Mucosa of descending colon (tissue), 3 donors: ENCODE measurements around the gene ATG16L1. TPM values are rescaled to one million over a fixed set of nuclear protein-coding genes. Genes with fewer than 3 reads are reported as not detected.

Experiments
- ATAC-seq: fragments of 200-7000 bp; cut with Tn5 transposase; one replicate; pipeline ENCODE4 v1.9.1; 2020; ENCODE audit warnings: mild to moderate bottlenecking, moderate library complexity
- DNase-seq, 3 donors: peaks; one replicate each; pipeline ENCODE4 v3.0.0-alpha.2; 2020
- H3K36me3 ChIP-seq: fragments of 200-600 bp; one replicate; pipeline ENCODE4 v1.8.0; 2021; ENCODE audit warnings: low read depth, mild to moderate bottlenecking
- H3K4me1 ChIP-seq: fragments of 200-600 bp; one replicate; pipeline ENCODE4 v1.8.0; 2021; ENCODE audit warnings: low read depth, mild to moderate bottlenecking
- H3K4me3 ChIP-seq: fragments of 200-600 bp; one replicate; pipeline ENCODE4 v1.8.0; 2021; ENCODE audit warnings: mild to moderate bottlenecking
- H3K9me3 ChIP-seq: fragments of 200-600 bp; one replicate; pipeline ENCODE4 v1.8.0; 2021; ENCODE audit warnings: mild to moderate bottlenecking
- intact Hi-C, 2 donors: fragments of 100-400 bp; cut with DNase I in 1 of 2; cut with micrococcal nuclease in 1 of 2; formaldehyde crosslinking; loops; one replicate each; pipeline versions ENCODE4 v1.11.0 to v1.11.1; 2022; cut with DNase I, micrococcal nuclease
- total RNA-seq, 3 donors: library from RNA; stranded (reverse); fragmentation: NEBNext Ultra II Directional in 2 of 3; extraction: Animal tissue kit (Norgen Biotek cat#: 25700) in 2 of 3; gene quantifications; one replicate each; pipeline versions ENCODE4 v1.2.1 to v1.2.4, GENCODE V29; 2021 to 2023
- TF ChIP-seq, protein P1 (sequence below): fragments of 200-600 bp; IDR thresholded peaks from one replicate; pipeline ENCODE4 v1.8.0; 2022; ENCODE audit warnings: antibody characterized with exemption, mild to moderate bottlenecking
- donor health status: DM: no; HTN: no; CAD: no; lungs with moderate emphysema.
- donor health status: DM: no; HTN: no; CAD: no.
- donor health status: DM: no; HTN: yes; CAD: no.

The ATG16L1 gene
- total RNA-seq, 3 donors from 2014 or later = 29.5 to 42.9 (median 36.0) TPM

DNA sequence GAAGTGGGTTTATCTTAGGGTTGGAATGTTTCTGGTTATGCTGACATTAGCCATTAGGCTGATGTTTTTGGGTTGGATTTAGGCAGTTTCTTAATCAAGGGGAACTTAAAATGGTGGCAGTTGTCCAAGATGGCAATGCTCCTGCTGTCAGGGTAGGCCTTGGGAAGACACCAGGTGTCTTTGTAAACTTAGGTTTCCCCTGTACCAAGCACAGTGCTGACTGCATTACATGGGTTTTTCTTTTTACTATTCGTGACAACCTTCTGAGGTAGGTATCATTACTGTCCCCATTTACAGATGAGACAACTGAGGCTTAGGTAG, 528 bp upstream of the ATG16L1 start:
- intact Hi-C loops = no loop called here
- no peak for ATAC-seq
- Histone ChIP-seq H3K4me3 (no peak overlapping the region), H3K36me3 (no peaks in the 10 kb centered on the region), H3K9me3 (no peaks in the 10 kb centered on the region), H3K4me1 (peaks cover 17% of the 10 kb centered on the region)
- no peak for DNase-seq
- TF ChIP-seq, protein P1, sequence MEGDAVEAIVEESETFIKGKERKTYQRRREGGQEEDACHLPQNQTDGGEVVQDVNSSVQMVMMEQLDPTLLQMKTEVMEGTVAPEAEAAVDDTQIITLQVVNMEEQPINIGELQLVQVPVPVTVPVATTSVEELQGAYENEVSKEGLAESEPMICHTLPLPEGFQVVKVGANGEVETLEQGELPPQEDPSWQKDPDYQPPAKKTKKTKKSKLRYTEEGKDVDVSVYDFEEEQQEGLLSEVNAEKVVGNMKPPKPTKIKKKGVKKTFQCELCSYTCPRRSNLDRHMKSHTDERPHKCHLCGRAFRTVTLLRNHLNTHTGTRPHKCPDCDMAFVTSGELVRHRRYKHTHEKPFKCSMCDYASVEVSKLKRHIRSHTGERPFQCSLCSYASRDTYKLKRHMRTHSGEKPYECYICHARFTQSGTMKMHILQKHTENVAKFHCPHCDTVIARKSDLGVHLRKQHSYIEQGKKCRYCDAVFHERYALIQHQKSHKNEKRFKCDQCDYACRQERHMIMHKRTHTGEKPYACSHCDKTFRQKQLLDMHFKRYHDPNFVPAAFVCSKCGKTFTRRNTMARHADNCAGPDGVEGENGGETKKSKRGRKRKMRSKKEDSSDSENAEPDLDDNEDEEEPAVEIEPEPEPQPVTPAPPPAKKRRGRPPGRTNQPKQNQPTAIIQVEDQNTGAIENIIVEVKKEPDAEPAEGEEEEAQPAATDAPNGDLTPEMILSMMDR = no peak

DNA sequence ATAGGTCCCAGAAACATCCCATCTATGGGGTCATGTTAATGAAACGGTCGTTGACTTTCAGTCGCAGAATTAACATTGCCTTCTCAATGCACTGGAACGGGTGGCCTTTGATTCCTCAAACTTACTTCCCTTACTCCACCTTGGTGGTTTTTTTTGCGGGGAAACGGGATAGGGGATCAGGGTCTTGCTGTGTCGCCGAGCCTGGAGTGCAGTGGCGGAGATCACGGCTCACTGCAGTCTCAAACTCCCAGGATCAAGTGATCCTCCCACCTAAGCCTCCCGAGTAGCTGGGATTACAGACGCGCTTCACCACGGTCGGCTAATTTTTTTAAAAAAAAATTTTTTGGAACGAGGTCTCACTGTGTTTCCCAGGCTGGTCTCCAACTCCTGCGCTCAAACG, 754 bp downstream of the ATG16L1 start:
- H3K36me3 ChIP-seq = no peaks in the 10 kb centered on the region
- H3K9me3 ChIP-seq = no peaks in the 10 kb centered on the region
- ATAC-seq (no peak), DNase-seq (no peak)
- H3K4me1 ChIP-seq = peaks cover 17% of the 10 kb centered on the region
- intact Hi-C loops = no loop called here
- H3K4me3 ChIP-seq = peak overlapping the region; percentile 92
- TF ChIP-seq, protein P1 = no peak

DNA sequence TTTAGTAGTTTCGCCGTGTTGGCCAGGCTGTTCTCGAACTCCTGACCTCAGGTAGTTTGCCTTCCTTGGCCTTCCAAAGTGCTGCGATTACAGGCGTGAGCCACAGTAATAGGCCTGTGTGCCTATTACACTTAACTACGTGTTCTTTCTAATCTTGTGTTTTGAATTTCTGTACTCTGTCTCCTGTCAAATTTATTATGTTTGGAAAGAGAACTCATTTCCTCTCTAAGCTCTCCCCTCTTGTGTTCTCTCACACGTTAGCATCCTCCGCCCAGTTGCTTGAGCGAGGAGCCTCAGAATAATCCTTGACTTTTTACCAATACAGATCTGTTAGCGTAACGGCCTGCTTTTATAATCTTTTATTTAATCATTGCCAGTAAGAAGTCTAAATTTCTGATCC, 3.7 kb downstream of the ATG16L1 start:
- intact Hi-C loops = no loop called here
- DNase-seq (no peak), ATAC-seq (no peak)
- Histone ChIP-seq H3K36me3 (no peaks in the 10 kb centered on the region), H3K4me1 (peaks cover 17% of the 10 kb centered on the region), H3K4me3 (no peak overlapping the region), H3K9me3 (no peaks in the 10 kb centered on the region)
- TF ChIP-seq, protein P1 = no peak

DNA sequence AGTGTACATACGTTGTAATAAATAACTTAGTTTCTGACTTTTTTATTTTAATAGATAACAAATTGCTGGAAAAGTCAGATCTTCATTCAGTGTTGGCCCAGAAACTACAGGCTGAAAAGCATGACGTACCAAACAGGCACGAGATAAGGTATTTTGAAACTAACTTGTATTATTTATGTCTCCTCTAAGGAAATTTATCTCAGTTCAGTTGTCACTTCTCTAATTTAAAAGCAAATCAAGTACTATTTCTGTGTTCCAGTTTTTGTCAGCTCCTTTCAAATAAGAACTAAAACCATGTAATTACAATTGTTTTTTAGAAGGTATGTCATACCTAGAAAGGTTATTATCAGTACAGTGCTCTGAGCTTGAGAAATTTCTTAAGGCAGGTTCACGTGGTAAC, 4.6 kb downstream of the ATG16L1 start:
- Histone ChIP-seq H3K36me3 (no peaks in the 10 kb centered on the region), H3K4me3 (no peak overlapping the region), H3K4me1 (peaks cover 17% of the 10 kb centered on the region), H3K9me3 (no peaks in the 10 kb centered on the region)
- ATAC-seq (no peak), DNase-seq (no peak)
- intact Hi-C loops = no loop called here
- TF ChIP-seq, protein P1 = no peak

DNA sequence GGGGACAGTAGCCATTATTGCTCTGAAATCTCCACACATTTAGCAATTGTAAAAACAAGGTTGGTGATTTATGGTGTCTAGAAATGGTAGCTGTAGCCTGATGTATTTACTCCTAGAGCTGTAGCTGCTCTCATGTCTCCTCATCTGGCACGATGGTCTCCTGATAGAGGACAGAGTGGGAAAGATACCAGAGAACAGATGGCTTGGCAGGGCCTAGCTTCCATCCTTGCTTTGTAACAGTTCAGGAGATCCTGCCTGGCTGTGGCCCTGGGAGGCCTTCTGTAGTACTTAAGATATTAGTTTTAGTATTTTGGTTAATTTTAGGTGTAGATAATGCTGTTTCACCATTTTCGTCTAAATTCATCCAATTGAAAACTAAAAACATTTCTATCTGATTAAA, 6.7 kb downstream of the ATG16L1 start:
- TF ChIP-seq, protein P1 = no peak
- intact Hi-C loops = no loop called here
- no peak for DNase-seq
- Histone ChIP-seq H3K9me3 (no peaks in the 10 kb centered on the region), H3K36me3 (peaks cover 7% of the 10 kb centered on the region), H3K4me3 (no peak overlapping the region), H3K4me1 (peaks cover 9% of the 10 kb centered on the region)
- no peak for ATAC-seq

DNA sequence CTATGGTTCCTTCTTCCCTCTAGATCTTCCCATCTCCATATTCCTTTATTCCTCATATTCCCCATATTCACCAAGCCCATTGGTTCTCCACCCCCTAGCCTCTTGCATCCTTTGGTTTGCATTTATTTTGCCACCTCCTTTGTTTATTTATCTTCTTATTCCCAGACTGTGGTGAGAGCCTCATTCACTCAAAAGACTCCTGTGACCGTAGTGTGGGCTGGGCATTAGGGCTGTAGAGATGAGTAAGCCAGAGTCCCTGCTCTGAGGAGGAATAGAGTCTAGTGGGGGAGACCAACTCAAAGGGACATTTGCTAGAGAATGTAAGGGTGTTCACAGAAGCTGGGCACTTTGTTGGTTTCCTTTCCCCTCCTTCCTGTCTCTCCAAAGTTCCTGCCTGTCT, 8.3 kb downstream of the ATG16L1 start:
- no peaks in the 10 kb centered on the region for H3K4me1 ChIP-seq
- intact Hi-C loops = loop anchor here in 1 of 2 donors (10.0 kb wide), 1 partner anchor 415 kb away; no protein-coding TSS in a partner anchor
- ATAC-seq (no peak), DNase-seq (no peak)
- H3K36me3 ChIP-seq = peaks cover 16% of the 10 kb centered on the region
- no peaks in the 10 kb centered on the region for H3K9me3 ChIP-seq
- H3K4me3 ChIP-seq = no peak overlapping the region
- TF ChIP-seq, protein P1 = no peak
